Kidney epithelial cell (primary cell): ENCODE measurements around the gene SP5. TPM values are rescaled to one million over a fixed set of nuclear protein-coding genes. Genes with fewer than 3 reads are reported as not detected.

Experiments used
- DNase-seq: peaks from one replicate; pipeline ENCODE4 v3.0.0-alpha.2; 2010; ENCODE audit warnings: low read depth
- H3K27me3 ChIP-seq: 2 replicates; pipeline ENCODE4 v1.6.0; 2011; ENCODE audit warnings: low read length; ENCODE audit not compliant: control insufficient read depth, insufficient read depth
- H3K36me3 ChIP-seq: 2 replicates; pipeline ENCODE4 v1.5.1; 2011; ENCODE audit warnings: low read length; ENCODE audit not compliant: control insufficient read depth, insufficient read depth
- H3K4me3 ChIP-seq: 2 replicates; pipeline ENCODE4 v1.5.1; 2011; ENCODE audit warnings: low read depth, mild to moderate bottlenecking, control low read depth, low read length
- total RNA-seq: library from RNA; depleted of rRNA; stranded (reverse); fragments of >200 nt; gene quantifications from 2 replicates; pipeline ENCODE4 v1.2.3, GENCODE V29; 2015
- TF ChIP-seq, protein P1 (sequence below): IDR thresholded peaks from 2 replicates; pipeline ENCODE4 v1.5.1; 2011; ENCODE audit warnings: mild to moderate bottlenecking, moderate library complexity, low read length, control low read depth, inconsistent platforms; ENCODE audit not compliant: insufficient read depth, poor library complexity, severe bottlenecking

The SP5 gene
- total RNA-seq, 1 donor from 2014 or later, result not detected

DNA sequence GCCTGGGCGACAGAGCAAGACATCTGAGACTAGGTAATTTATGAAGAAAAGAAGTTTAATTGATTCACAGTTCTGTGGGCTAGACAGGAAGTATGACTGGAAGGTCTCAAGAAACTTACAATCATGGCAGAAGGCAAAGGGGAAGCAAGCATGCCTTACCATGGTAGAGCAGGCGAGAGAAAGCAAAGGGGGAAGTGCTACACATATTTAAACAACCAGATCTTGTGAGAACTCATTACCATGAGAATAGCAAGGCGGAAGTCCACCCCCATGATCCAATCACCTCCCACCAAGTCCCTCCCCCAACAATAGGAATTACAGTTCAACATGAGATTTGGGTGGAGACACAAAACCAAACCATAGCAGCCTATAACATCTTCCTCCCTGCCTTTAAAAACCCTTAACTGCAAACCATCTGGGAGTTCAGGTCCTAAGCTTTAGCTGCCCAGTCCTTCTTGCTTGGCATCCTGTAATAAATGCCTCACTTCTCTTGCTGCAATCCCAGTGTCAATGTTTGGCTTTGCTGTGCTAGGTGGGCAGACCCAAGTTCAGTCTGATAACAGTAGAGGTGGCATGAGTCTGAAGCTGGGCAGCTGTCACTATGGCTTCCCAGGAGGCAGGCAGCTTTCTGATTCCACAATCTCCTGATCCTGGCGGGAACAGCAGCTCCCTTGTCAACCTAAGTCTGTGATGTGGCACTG lies 11.2 kb upstream of the SP5 start:
- TF ChIP-seq, protein P1, sequence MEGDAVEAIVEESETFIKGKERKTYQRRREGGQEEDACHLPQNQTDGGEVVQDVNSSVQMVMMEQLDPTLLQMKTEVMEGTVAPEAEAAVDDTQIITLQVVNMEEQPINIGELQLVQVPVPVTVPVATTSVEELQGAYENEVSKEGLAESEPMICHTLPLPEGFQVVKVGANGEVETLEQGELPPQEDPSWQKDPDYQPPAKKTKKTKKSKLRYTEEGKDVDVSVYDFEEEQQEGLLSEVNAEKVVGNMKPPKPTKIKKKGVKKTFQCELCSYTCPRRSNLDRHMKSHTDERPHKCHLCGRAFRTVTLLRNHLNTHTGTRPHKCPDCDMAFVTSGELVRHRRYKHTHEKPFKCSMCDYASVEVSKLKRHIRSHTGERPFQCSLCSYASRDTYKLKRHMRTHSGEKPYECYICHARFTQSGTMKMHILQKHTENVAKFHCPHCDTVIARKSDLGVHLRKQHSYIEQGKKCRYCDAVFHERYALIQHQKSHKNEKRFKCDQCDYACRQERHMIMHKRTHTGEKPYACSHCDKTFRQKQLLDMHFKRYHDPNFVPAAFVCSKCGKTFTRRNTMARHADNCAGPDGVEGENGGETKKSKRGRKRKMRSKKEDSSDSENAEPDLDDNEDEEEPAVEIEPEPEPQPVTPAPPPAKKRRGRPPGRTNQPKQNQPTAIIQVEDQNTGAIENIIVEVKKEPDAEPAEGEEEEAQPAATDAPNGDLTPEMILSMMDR, result no peak
- H3K27me3 ChIP-seq, result peaks cover 16% of the 10 kb centered on the region

DNA sequence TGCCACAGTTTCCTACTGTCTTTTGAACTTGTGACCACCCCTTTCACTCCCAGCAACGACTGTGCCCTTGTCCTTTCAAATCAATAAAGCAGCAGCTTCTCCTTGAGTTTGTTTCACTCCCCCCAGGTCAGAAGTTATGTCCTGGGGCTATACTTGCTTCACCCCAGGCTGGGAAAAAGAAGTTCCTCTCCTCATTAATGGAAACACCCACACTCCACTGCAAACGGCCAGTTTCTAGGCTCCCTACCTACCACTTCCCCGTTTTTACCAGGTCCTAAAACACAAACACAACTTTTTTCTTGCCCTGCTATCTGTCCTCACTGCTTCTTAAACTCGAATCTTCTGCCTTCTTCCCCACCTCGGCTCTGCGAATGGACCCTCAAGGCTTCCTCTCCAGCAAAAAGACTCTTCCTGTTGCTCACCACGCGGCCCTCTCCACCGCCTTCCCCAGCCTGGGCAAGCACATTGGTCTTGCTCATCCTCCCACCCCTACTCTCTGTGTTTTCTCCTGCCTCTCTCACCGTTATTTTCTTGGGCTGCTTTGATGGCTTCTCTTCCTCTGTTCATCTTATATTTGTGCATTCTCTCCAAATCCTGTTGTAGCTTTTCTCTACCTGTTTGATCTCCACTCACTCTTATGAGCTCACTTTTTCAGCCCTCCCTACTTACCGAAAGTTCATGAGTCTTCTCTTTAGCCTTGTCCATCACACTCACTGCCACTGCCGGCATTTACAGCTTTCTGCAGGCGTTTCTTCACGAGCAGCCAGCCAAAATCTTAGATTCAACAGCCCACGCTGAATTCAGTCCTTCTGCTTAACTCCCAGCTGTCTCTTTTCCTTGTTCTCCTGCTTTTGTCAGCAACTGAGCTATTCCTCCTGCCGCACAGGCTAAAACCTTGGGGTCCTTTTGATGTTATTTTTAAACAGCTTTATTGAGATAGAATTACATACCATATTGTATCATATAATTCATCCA lies 7.0 kb upstream of the SP5 start:
- TF ChIP-seq, protein P1, result no peak
- H3K4me3 ChIP-seq, result no peak overlapping the region
- peaks cover 40% of the 10 kb centered on the region for H3K27me3 ChIP-seq
- no peak for DNase-seq
- H3K36me3 ChIP-seq, result no peaks in the 10 kb centered on the region

More for the DNA sequence above, 11.2 kb upstream of the SP5 start:
- no peak for DNase-seq
- Histone ChIP-seq H3K36me3 (no peaks in the 10 kb centered on the region), H3K4me3 (no peak overlapping the region)

DNA sequence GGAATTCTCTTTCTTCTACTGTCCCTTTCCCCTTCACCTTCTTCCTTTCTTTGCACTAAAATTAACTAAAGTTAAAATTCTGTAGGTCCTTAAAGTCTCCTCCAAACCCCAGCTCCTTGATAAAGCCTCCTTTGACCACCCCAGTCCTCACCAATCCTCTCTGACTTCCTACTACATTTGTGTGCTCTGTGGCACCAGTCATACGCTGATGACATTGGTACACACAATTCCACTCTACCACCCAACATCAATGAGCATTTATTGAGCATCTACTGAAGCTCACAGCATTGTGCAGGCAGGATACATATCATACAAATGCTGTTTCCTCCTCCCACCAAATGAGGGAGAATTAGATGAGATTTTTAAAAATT lies 4.5 kb upstream of the SP5 start:
- Histone ChIP-seq H3K27me3 (peaks cover 65% of the 10 kb centered on the region), H3K4me3 (no peak overlapping the region), H3K36me3 (no peaks in the 10 kb centered on the region)
- TF ChIP-seq, protein P1, result no peak
- DNase-seq, result no peak

DNA sequence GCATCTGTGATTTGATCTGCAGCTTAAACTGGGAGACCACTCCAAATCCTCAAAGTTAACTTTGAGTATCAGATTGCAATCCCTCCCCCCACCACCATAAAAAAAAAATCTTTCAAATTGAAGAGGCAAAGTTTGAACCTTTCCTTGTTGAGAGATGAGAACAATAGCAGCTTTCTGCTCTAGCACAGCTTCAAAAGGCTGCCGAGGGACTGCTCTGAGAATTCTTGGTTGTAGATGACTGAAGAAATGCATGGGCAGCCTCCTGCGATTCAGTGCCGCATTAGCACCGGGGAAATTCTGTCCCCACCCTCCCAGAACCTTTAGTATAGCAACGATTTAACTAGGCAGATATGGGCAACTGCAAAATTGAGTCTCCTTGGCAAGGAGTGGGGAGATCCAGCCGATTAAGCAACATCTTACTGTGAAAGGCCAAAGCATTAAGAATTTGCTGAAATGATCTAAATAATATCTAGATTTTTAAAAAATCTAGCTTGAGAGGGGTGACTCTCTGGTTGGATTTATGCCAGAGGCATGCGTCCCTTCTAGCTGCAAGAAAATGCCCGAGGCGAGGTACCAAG lies 3.9 kb upstream of the SP5 start:
- peaks cover 71% of the 10 kb centered on the region for H3K27me3 ChIP-seq
- TF ChIP-seq, protein P1, result no peak
- no peak for DNase-seq
- no peak overlapping the region for H3K4me3 ChIP-seq
- H3K36me3 ChIP-seq, result no peaks in the 10 kb centered on the region

DNA sequence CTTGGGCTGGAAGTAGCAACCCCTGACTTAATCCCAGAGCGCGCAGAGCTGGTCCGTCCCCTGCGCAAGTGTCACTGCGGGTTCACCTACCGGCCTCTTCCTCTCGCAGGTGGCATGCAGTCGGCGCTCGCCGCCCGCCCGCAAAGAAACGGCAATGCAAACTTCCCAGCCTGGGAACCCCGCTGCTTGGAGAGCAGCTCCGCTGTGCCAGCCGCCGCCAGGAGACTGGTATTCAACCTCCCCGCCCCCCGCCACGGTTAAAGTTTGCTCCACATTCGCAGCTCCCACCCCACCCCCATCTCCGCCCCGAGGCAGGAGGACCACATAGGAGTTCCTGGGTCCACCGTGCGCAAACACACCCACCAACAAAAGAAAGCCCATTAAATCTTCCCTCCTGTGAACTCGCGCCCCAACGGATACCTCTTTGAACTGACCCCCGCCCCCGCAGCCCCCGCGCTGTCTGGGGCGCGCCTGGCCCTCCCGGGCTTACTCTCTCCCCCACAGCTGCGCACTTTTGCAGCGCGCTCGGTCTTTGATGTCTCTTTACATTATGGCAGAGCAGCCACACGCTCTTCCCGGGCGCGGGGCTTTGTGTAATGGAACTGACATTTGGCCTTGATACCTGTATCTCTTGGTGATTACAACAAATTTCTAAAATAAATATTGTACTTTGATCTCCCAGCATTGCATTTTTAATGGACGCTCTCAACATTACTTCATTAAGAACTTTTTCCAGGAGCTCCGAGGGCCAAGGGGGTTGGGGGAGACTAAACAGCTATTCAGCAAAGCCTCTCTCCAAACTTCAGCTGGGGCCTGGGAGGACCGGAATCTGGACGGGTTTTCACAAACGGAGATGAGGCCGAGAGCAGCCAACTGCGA lies 3.1 kb upstream of the SP5 start:
- Histone ChIP-seq H3K27me3 (peaks cover 73% of the 10 kb centered on the region), H3K4me3 (peak overlapping the region; percentile 4)
- no peak for DNase-seq

More for the DNA sequence above, 3.1 kb upstream of the SP5 start:
- H3K36me3 ChIP-seq, result no peaks in the 10 kb centered on the region
- TF ChIP-seq, protein P1, result no peak
